Chondrocyte (in vitro differentiated cells): Measurements from ENCODE around the gene LRRC26. TPM values are rescaled to one million over a fixed set of nuclear protein-coding genes. Genes with fewer than 3 reads are reported as not detected.
"Not testable (repeated sequence)": the region's sequence is repeated elsewhere in the genome, so short reads cannot be mapped to it uniquely, and the experiment has no call there.

Experiments
- DNase-seq: peaks from one replicate; pipeline ENCODE4 v3.0.0; 2021; ENCODE audit warnings: mixed read lengths, low spot score
- H3K27ac Mint-ChIP-seq: one replicate; pipeline ENCODE4 v1.8.0; 2021; ENCODE audit warnings: mild to moderate bottlenecking, moderate library complexity, mixed read lengths; ENCODE audit not compliant: unreplicated experiment
- H3K27me3 Mint-ChIP-seq: 2 replicates; pipeline ENCODE4 v1.8.0; 2021; ENCODE audit warnings: low read depth, mixed read lengths
- H3K36me3 Mint-ChIP-seq: 2 replicates; pipeline ENCODE4 v1.8.0; 2021; ENCODE audit warnings: low read depth, mixed read lengths
- H3K4me1 Mint-ChIP-seq: 2 replicates; pipeline ENCODE4 v1.8.0; 2021; ENCODE audit warnings: low read depth, mild to moderate bottlenecking, mixed read lengths
- H3K4me3 Mint-ChIP-seq: one replicate; pipeline ENCODE4 v1.8.0; 2021; ENCODE audit warnings: mild to moderate bottlenecking, moderate library complexity, mixed read lengths; ENCODE audit not compliant: unreplicated experiment
- H3K9me3 Mint-ChIP-seq: 2 replicates; pipeline ENCODE4 v1.8.0; 2021; ENCODE audit warnings: low read depth, mixed read lengths
- total RNA-seq: library from RNA; stranded (reverse); gene quantifications from 3 replicates; pipeline ENCODE4 v1.2.1, GENCODE V29; 2021
- TF ChIP-seq, protein P1 (sequence below): fragments of 200-600 bp; sonication (generic); IDR thresholded peaks from 2 replicates; pipeline ENCODE4 v1.5.0; 2021; ENCODE audit warnings: antibody characterized with exemption, mild to moderate bottlenecking, moderate library complexity

Gene LRRC26
- total RNA-seq, 1 donor from 2014 or later = not detected

DNA sequence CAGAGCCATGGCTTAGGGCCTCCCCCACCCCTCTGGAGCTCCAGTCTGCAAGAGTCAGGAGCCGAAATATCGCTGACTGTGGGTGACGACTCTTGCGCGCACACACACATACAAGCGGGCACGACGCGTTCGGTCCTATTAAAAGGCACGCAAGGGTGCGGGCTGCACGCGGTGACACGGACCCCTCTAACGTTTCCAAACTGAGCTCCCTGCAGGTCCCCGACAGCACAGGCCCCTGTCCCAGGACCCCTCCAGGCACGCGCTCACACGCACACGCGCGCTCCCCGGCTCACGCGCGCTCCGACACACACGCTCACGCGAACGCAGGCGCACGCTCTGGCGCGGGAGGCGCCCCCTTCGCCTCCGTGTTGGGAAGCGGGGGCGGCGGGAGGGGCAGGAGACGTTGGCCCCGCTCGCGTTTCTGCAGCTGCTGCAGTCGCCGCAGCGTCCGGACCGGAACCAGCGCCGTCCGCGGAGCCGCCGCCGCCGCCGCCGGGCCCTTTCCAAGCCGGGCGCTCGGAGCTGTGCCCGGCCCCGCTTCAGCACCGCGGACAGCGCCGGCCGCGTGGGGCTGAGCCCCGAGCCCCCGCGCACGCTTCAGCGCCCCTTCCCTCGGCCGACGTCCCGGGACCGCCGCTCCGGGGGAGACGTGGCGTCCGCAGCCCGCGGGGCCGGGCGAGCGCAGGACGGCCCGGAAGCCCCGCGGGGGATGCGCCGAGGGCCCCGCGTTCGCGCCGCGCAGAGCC lies 31.0 kb downstream of the LRRC26 start, which contains the start of gene GRIN1:
GRIN1 (plus strand) TSS at position 433 of the 746 bp plus-strand sequence. CDS start 333 bp downstream, outside the sequence.
- H3K27me3 Mint-ChIP-seq = peaks cover 41% of the 10 kb centered on the region
- TF ChIP-seq, protein P1, sequence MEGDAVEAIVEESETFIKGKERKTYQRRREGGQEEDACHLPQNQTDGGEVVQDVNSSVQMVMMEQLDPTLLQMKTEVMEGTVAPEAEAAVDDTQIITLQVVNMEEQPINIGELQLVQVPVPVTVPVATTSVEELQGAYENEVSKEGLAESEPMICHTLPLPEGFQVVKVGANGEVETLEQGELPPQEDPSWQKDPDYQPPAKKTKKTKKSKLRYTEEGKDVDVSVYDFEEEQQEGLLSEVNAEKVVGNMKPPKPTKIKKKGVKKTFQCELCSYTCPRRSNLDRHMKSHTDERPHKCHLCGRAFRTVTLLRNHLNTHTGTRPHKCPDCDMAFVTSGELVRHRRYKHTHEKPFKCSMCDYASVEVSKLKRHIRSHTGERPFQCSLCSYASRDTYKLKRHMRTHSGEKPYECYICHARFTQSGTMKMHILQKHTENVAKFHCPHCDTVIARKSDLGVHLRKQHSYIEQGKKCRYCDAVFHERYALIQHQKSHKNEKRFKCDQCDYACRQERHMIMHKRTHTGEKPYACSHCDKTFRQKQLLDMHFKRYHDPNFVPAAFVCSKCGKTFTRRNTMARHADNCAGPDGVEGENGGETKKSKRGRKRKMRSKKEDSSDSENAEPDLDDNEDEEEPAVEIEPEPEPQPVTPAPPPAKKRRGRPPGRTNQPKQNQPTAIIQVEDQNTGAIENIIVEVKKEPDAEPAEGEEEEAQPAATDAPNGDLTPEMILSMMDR = no peak
- peak; percentile 77 for DNase-seq

GRCh38 chr9:137138058-137138721 lies 31.7 kb downstream of the LRRC26 start:
- Mint-ChIP-seq H3K4me3 (no peak overlapping the region), H3K36me3 (no peaks in the 10 kb centered on the region), H3K4me1 (no peaks in the 10 kb centered on the region), H3K9me3 (no peaks in the 10 kb centered on the region), H3K27me3 (peaks cover 37% of the 10 kb centered on the region), H3K27ac (no peak overlapping the region)
- DNase-seq = peak; percentile 75
- TF ChIP-seq, protein P1 = no peak

More for the DNA sequence above, 31.0 kb downstream of the LRRC26 start, which contains the start of gene GRIN1:
- Mint-ChIP-seq H3K4me1 (no peaks in the 10 kb centered on the region), H3K9me3 (no peaks in the 10 kb centered on the region), H3K27ac (no peak within 1 kb of the TSS), H3K4me3 (no peak within 1 kb of the TSS), H3K36me3 (no peaks in the 10 kb centered on the region)

DNA sequence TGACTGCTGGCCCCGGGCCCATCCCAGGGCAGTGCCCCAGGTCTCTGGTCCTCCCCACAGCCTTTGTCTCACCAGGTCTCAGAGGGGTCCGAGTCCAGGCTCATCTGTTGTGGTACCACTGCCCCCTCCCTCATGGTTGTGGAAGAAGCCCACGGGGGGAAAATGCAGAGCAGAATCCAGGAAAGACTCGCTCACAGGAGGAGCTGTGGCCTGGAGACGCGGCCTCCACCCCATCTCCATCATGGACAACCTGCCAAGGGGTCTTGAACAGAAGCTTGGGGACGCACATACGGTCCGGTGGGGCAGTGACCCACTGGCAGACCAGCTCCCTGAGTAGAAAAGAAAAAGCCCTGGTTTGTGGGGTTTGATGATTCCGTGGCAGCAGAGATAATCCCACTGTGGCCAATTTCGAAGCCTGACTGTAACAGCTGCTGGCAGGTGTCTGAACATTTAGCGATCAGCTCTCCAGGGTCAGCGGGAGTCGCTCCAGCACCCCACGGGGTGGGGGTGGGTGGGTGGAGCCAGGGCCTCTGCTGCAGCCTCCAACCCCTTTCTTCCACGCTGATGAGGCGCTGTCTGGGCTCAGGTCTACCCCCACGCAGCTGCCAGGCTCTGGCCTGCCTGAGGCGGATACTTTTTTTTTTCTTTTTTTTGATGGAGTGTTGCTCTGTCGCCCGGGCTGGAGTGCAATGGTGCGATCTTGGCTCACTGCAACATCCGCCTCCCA lies 32.8 kb downstream of the LRRC26 start:
- TF ChIP-seq, protein P1 = no peak
- H3K27ac Mint-ChIP-seq = no peak overlapping the region
- no peaks in the 10 kb centered on the region for H3K36me3 Mint-ChIP-seq
- H3K4me1 Mint-ChIP-seq = no peaks in the 10 kb centered on the region
- DNase-seq = peak; percentile 77
- H3K27me3 Mint-ChIP-seq = peaks cover 34% of the 10 kb centered on the region
- no peak overlapping the region for H3K4me3 Mint-ChIP-seq
- H3K9me3 Mint-ChIP-seq = no peaks in the 10 kb centered on the region

- Mint-ChIP-seq H3K27ac (no peak overlapping the region), H3K36me3 (no peaks in the 10 kb centered on the region), H3K4me3 (no peak overlapping the region), H3K27me3 (peaks cover 31% of the 10 kb centered on the region), H3K9me3 (no peaks in the 10 kb centered on the region), H3K4me1 (no peaks in the 10 kb centered on the region)
- TF ChIP-seq, protein P1 = no peak
- peak; percentile 79 for DNase-seq
Observed at GRCh38 chr9:137136261-137136880, 33.5 kb downstream of the LRRC26 start.

DNA sequence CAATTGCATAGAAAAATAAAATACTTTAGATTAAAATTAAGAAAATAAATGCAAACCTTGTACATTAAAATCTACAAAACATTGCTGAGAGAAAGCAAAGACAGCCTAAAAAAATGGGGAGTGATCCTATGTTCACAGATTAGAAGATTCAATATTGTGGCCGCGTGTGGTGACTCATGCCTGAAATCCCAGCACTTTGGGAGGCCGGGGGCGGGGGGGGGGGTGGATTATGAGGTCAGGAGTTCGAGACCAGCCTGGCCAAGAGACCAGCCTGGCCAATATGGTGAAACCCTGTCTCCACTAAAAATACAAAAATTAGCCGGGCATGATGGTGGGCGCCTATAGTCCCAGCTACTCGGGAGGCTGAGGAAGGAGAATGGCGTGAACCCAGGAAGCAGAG lies 34.7 kb downstream of the LRRC26 start:
- H3K27me3 Mint-ChIP-seq = peaks cover 22% of the 10 kb centered on the region
- H3K9me3 Mint-ChIP-seq, H3K27ac Mint-ChIP-seq, H3K4me1 Mint-ChIP-seq, H3K36me3 Mint-ChIP-seq, H3K4me3 Mint-ChIP-seq, DNase-seq: not testable (repeated sequence)
